Suprapubic skin (tissue), 3 donors: ENCODE results near the gene CHST5.

Experiments used
- POLR2AphosphoS5 ChIP-seq, 3 donors: sonication (generic); formaldehyde crosslinking; IDR thresholded peaks; one replicate each; pipeline ENCODE4 v1.6.1; 2017; ENCODE audit warnings: antibody characterized with exemption in 3 of 3
- TF ChIP-seq, protein P1 (sequence below), 2 donors: fragments of 200-600 bp in 1 of 2; fragments of 450-650 bp in 1 of 2; sonication (generic) in 1 of 2; IDR thresholded peaks; one replicate each; pipeline ENCODE4 v1.5.1; 2016 to 2019; ENCODE audit warnings: antibody characterized with exemption in 2 of 2, mild to moderate bottlenecking in 1 of 2, moderate library complexity in 1 of 2

DNA sequence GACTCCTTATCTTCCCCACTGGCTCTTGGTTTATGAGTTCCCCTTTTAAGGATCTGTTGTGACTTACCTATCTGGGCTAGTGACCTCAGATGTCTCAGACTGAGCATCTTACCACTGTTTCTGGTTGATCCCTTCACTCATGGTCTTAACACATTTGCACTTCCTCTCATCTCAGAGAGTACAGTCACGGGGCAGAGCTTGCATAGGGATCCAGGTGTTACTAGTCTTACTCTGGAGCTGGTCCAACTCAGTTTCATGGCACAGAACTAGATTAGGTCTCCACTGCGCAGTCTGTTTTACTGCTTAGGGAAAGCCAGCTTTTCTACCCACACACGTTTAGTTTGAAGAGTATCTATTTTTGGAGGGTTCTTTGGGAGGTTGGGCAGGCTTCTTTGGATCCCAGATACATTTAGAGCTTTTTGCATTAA is 40.5 kb upstream of the CHST5 start:
- TF ChIP-seq, protein P1, sequence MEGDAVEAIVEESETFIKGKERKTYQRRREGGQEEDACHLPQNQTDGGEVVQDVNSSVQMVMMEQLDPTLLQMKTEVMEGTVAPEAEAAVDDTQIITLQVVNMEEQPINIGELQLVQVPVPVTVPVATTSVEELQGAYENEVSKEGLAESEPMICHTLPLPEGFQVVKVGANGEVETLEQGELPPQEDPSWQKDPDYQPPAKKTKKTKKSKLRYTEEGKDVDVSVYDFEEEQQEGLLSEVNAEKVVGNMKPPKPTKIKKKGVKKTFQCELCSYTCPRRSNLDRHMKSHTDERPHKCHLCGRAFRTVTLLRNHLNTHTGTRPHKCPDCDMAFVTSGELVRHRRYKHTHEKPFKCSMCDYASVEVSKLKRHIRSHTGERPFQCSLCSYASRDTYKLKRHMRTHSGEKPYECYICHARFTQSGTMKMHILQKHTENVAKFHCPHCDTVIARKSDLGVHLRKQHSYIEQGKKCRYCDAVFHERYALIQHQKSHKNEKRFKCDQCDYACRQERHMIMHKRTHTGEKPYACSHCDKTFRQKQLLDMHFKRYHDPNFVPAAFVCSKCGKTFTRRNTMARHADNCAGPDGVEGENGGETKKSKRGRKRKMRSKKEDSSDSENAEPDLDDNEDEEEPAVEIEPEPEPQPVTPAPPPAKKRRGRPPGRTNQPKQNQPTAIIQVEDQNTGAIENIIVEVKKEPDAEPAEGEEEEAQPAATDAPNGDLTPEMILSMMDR (IDR thresholded peaks at IDR 0.05): no peak
- TF ChIP-seq POLR2AphosphoS5 (IDR thresholded peaks at IDR 0.05): no peak
